B cell (primary cell): Measurements from ENCODE around the gene CHST9. TPM values are rescaled to one million over a fixed set of nuclear protein-coding genes. Genes with fewer than 3 reads are reported as not detected.

Source experiments
- ATAC-seq: fragments of 200-7000 bp; cut with Tn5 transposase; one replicate; pipeline ENCODE4 v1.10.0; 2021; ENCODE audit warnings: low read depth, mild to moderate bottlenecking, moderate number of reproducible peaks, moderate library complexity
- CTCF ChIA-PET: fragments of 350-600 bp; sonication (Branson Sonifier 250); formaldehyde crosslinking; loops from one replicate; lab custom pipeline; 2021; ENCODE audit warnings: antibody characterized with exemption, inconsistent platforms; lab: Charles Lee
- POLR2A ChIA-PET: fragments of 350-600 bp; sonication (Branson Sonifier 250); formaldehyde crosslinking; loops from one replicate; lab custom pipeline; 2021; ENCODE audit warnings: antibody characterized with exemption; lab: Charles Lee
- DNase-seq: peaks from one replicate; pipeline ENCODE4 v3.0.0; 2013
- H2AFZ ChIP-seq: 2 replicates; pipeline ENCODE4 v1.6.1; 2012; ENCODE audit warnings: mild to moderate bottlenecking, low read depth, low read length; ENCODE audit not compliant: insufficient read depth, poor library complexity, severe bottlenecking
- H3K27ac ChIP-seq, 2 donors: 1 replicate in 1 of 2; 2 replicates in 1 of 2; pipeline ENCODE4 v1.5.1; 2012 to 2013; ENCODE audit warnings: low read length in 2 of 2, mild to moderate bottlenecking in 2 of 2, moderate library complexity in 1 of 2
- H3K27me3 ChIP-seq, 4 experiments: fragments of 200-600 bp in 1 of 4; sonication (generic) in 1 of 4; replicated peaks in 1 of 4; 1 replicate in 2 of 4; 2 replicates in 2 of 4; pipeline versions ENCODE4 v1.6.1 to v1.7.0; 2013 to 2016; ENCODE audit warnings: low read length in 3 of 4, mild to moderate bottlenecking in 2 of 4, mixed read lengths in 1 of 4, moderate library complexity in 1 of 4; ENCODE audit not compliant: insufficient read depth in 4 of 4, control insufficient read depth in 3 of 4; ENCODE audit errors: control extremely low read depth in 1 of 4
- H3K36me3 ChIP-seq, 2 experiments: replicated peaks in 1 of 2; 1 replicate in 1 of 2; 2 replicates in 1 of 2; pipeline versions ENCODE4 v1.6.1 to v1.7.1; 2013; ENCODE audit warnings: low read length in 1 of 2; ENCODE audit not compliant: insufficient read depth in 2 of 2, control insufficient read depth in 1 of 2; ENCODE audit errors: control extremely low read depth in 1 of 2, extremely low read depth in 1 of 2
- H3K4me1 ChIP-seq, 2 donors: fragments of 200-600 bp in 1 of 2; sonication (generic) in 1 of 2; 1 replicate in 1 of 2; 2 replicates in 1 of 2; pipeline versions ENCODE4 v1.5.1 to v1.6.1; 2013 to 2017; ENCODE audit warnings: low read length in 2 of 2; ENCODE audit not compliant: control insufficient read depth in 2 of 2, insufficient read depth in 2 of 2
- H3K4me2 ChIP-seq: replicated peaks from 2 replicates; pipeline ENCODE3; 2012; ENCODE audit warnings: mild to moderate bottlenecking, low read depth, low read length; ENCODE audit not compliant: poor library complexity, severe bottlenecking
- H3K4me3 ChIP-seq, 5 experiments: fragments of 200-600 bp in 1 of 5; sonication (generic) in 1 of 5; 1 replicate in 3 of 5; 2 replicates in 2 of 5; pipeline versions ENCODE4 v1.5.1 to v1.7.0; 2011 to 2016; ENCODE audit warnings: low read length in 4 of 5, mild to moderate bottlenecking in 4 of 5, low read depth in 2 of 5, control low read depth in 1 of 5, moderate library complexity in 1 of 5; ENCODE audit not compliant: insufficient read depth in 1 of 5; ENCODE audit errors: control extremely low read depth in 1 of 5, extremely low read depth in 1 of 5
- H3K79me2 ChIP-seq: fragments of 200-600 bp; sonication (generic); one replicate; pipeline ENCODE4 v1.6.0; 2016; ENCODE audit warnings: low read length; ENCODE audit not compliant: control insufficient read depth, insufficient read depth
- H3K9ac ChIP-seq: fragments of 200-600 bp; sonication (generic); 2 replicates; pipeline ENCODE4 v1.6.1; 2017; ENCODE audit warnings: mild to moderate bottlenecking, low read length, moderate library complexity
- H3K9me3 ChIP-seq, 3 donors: one replicate each; pipeline versions ENCODE4 v1.6.1 to v1.7.1; 2013; ENCODE audit warnings: low read length in 2 of 3; ENCODE audit not compliant: control insufficient read depth in 2 of 3, insufficient read depth in 1 of 3; ENCODE audit errors: control extremely low read depth in 1 of 3
- H4K20me1 ChIP-seq: 2 replicates; pipeline ENCODE4 v1.6.0; 2012; ENCODE audit warnings: mild to moderate bottlenecking, low read length; ENCODE audit not compliant: insufficient read depth, control insufficient read depth, poor library complexity, severe bottlenecking
- H3K27ac Mint-ChIP-seq: one replicate; pipeline ENCODE4 v1.8.0; 2021; ENCODE audit warnings: mixed read lengths
- H3K27me3 Mint-ChIP-seq: one replicate; pipeline ENCODE4 v1.8.0; 2021; ENCODE audit warnings: mixed read lengths
- H3K4me1 Mint-ChIP-seq: one replicate; pipeline ENCODE4 v1.8.0; 2021; ENCODE audit warnings: mixed read lengths
- H3K4me3 Mint-ChIP-seq: one replicate; pipeline ENCODE4 v1.8.0; 2021; ENCODE audit warnings: mixed read lengths
- H3K9me3 Mint-ChIP-seq: one replicate; pipeline ENCODE4 v1.8.0; 2022; ENCODE audit warnings: mixed read lengths; ENCODE audit not compliant: insufficient read depth
- CTCF ChIP-seq: fragments of 200-600 bp; IDR thresholded peaks from one replicate; pipeline ENCODE4 v1.8.0; 2022; ENCODE audit warnings: antibody characterized with exemption, mild to moderate bottlenecking
- EZH2 ChIP-seq: IDR thresholded peaks from 2 replicates; pipeline ENCODE4 v1.6.1; 2012; ENCODE audit warnings: borderline replicate concordance, low read depth, mild to moderate bottlenecking, moderate library complexity, low read length; ENCODE audit not compliant: insufficient read depth, poor library complexity, severe bottlenecking
- WGBS: methylation state at CpG from one replicate; pipeline ENCODE4 v1.1.5; 2013; ENCODE audit warnings: missing lambda C conversion rate; ENCODE audit not compliant: insufficient coverage; 5-methylcytosine and 5-hydroxymethylcytosine counted together
- intact Hi-C: fragments of 100-400 bp; cut with micrococcal nuclease; formaldehyde crosslinking; loops from one replicate; pipeline ENCODE4 v1.10.0; 2022
- polyA plus RNA-seq: library from polyadenylated mRNA; depleted of rRNA; stranded (reverse); fragments of >200 nt; gene quantifications from 2 replicates; pipeline ENCODE4 v1.2.3, GENCODE V29; 2012
- total RNA-seq, 2 donors: library from RNA; stranded (reverse); fragments of 120-200 nt in 1 of 2; gene quantifications; 1 replicate in 1 of 2; 2 replicates in 1 of 2; pipeline versions ENCODE4 v1.2.3 to v1.2.4, GENCODE V29; 2013 to 2022

CHST9 gene
- total and polyA plus RNA-seq, 2 donors (not counting 1 experiment from before 2014, with no cell fraction given), result not detected

GRCh38 chr18:27138079-27138478 lies 47.0 kb downstream of the CHST9 start:
- POLR2A ChIA-PET, result no interaction called here
- CTCF ChIA-PET, result no interaction called here
- ATAC-seq, result no peak

GRCh38 chr18:27136208-27136535 lies 48.9 kb downstream of the CHST9 start:
- WGBS, result 69% methylated on average over 3 of the region's 4 CpGs

More at GRCh38 chr18:27138079-27138478, 47.0 kb downstream of the CHST9 start:
- 75% methylated on average over 1 of the region's 1 CpG for whole genome bisulfite sequencing
- H3K27ac Mint-ChIP-seq, result no peak overlapping the region
- Histone ChIP-seq H3K4me2 (no peak overlapping the region), H3K79me2 (no peaks in the 10 kb centered on the region), H3K27ac (no peak overlapping the region), H3K36me3 (no peaks in the 10 kb centered on the region), H2AFZ (no peak overlapping the region), H3K4me3 (no peak overlapping the region), H3K9ac (no peak overlapping the region), H3K27me3 (no peaks in the 10 kb centered on the region), H4K20me1 (no peaks in the 10 kb centered on the region), H3K9me3 (no peaks in the 10 kb centered on the region), H3K4me1 (no peaks in the 10 kb centered on the region)
- no peaks in the 10 kb centered on the region for H3K9me3 Mint-ChIP-seq
- no peak overlapping the region for H3K4me3 Mint-ChIP-seq
- intact Hi-C loops, result no loop called here
- no peak for DNase-seq
- no peaks in the 10 kb centered on the region for H3K4me1 Mint-ChIP-seq
- TF ChIP-seq CTCF, result no peak
- TF ChIP-seq EZH2, result no peak
- H3K27me3 Mint-ChIP-seq, result no peaks in the 10 kb centered on the region

More at GRCh38 chr18:27136208-27136535, 48.9 kb downstream of the CHST9 start:
- Histone ChIP-seq H3K27me3 (no peaks in the 10 kb centered on the region), H3K9me3 (no peaks in the 10 kb centered on the region), H3K4me1 (no peaks in the 10 kb centered on the region), H3K4me2 (no peak overlapping the region), H3K36me3 (no peaks in the 10 kb centered on the region), H3K4me3 (no peak overlapping the region), H3K9ac (no peak overlapping the region), H4K20me1 (no peaks in the 10 kb centered on the region), H3K27ac (no peak overlapping the region), H3K79me2 (no peaks in the 10 kb centered on the region), H2AFZ (no peak overlapping the region)
- ATAC-seq (no peak), DNase-seq (no peak)
- POLR2A ChIA-PET, result no interaction called here
- TF ChIP-seq EZH2 (no peak), CTCF (no peak)
- Mint-ChIP-seq H3K27ac (no peak overlapping the region), H3K4me3 (no peak overlapping the region), H3K9me3 (no peaks in the 10 kb centered on the region), H3K27me3 (no peaks in the 10 kb centered on the region), H3K4me1 (no peaks in the 10 kb centered on the region)
- CTCF ChIA-PET, result no interaction called here
- intact Hi-C loops, result no loop called here
